Hepatocyte (in vitro differentiated cells): Measurements from ENCODE around the gene SCAI.
"Not testable (repeated sequence)": the region's sequence is repeated elsewhere in the genome, so short reads cannot be mapped to it uniquely, and the experiment has no call there.

Source experiments
- CTCF ChIP-seq: fragments of 200-600 bp; sonication (generic); IDR thresholded peaks from 2 replicates; pipeline ENCODE4 v1.5.1; 2016; ENCODE audit warnings: antibody characterized with exemption, mild to moderate bottlenecking; ENCODE audit not compliant: poor library complexity
- EZH2phosphoT487 ChIP-seq: fragments of 200-600 bp; sonication (generic); IDR thresholded peaks from one replicate; pipeline ENCODE4 v1.6.1; 2018; ENCODE audit warnings: antibody characterized with exemption, mild to moderate bottlenecking, low read depth, moderate library complexity; ENCODE audit not compliant: unreplicated experiment, severe bottlenecking

DNA sequence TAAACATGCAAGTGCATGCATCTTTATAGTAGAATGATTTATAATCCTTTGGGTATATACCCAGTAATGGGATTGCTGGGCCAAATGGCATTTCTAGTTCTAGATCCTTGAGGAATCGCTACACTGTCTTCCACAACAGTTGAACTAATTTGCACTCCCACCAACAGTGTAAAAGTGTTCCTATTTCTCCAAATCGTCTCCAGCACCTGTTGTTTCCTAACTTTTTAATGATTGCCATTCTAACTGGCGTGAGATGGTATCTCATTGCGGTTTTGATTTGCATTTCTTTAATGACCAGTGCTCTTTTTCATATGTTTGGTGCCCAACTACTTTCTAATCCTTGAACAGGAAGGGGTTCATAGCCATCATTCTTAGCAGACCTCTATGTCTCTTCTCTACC lies 38.4 kb upstream of the SCAI start:
- not testable (repeated sequence) for TF ChIP-seq CTCF, EZH2phosphoT487
